Ovary (tissue), 9 donors: Measurements from ENCODE around the gene FAM3C. TPM values are rescaled to one million over a fixed set of nuclear protein-coding genes. Genes with fewer than 3 reads are reported as not detected.

Experiments
- DNase-seq, 5 donors: peaks; one replicate each; pipeline ENCODE4 v3.0.0-alpha.2; 2019 to 2020
- H3K27ac ChIP-seq, 2 donors: fragments of 200-600 bp; one replicate each; pipeline versions ENCODE4 v1.5.1 to v1.8.0; 2019 to 2022
- H3K27me3 ChIP-seq: fragments of 200-600 bp; one replicate; pipeline ENCODE4 v1.8.0; 2022
- H3K36me3 ChIP-seq: fragments of 200-600 bp; sonication (generic); one replicate; pipeline ENCODE4 v1.5.1; 2019
- H3K4me1 ChIP-seq: one replicate; pipeline ENCODE4 v1.8.1; 2013; ENCODE audit warnings: mild to moderate bottlenecking, moderate library complexity; ENCODE audit not compliant: insufficient read depth
- H3K4me3 ChIP-seq: fragments of 200-600 bp; sonication (generic); one replicate; pipeline ENCODE4 v1.5.1; 2017
- H3K9me3 ChIP-seq, 2 donors: fragments of 200-600 bp in 1 of 2; sonication (generic) in 1 of 2; one replicate each; pipeline versions ENCODE4 v1.5.1 to v1.8.1; 2013 to 2019; ENCODE audit warnings: mild to moderate bottlenecking in 1 of 2, moderate library complexity in 1 of 2
- CTCF ChIP-seq, 3 donors: fragments of 450-650 bp in 2 of 3; fragments of 200-600 bp in 1 of 3; IDR thresholded peaks; one replicate each; pipeline versions ENCODE4 v1.5.1 to v1.8.0; 2016 to 2022; ENCODE audit warnings: antibody characterized with exemption in 3 of 3, mild to moderate bottlenecking in 1 of 3
- EP300 ChIP-seq: sonication (generic); formaldehyde crosslinking; IDR thresholded peaks from one replicate; pipeline ENCODE4 v1.6.1; 2017; ENCODE audit warnings: antibody characterized with exemption
- POLR2A ChIP-seq: fragments of 450-650 bp; IDR thresholded peaks from one replicate; pipeline ENCODE4 v1.6.1; 2017; ENCODE audit warnings: antibody characterized with exemption, mild to moderate bottlenecking, moderate library complexity
- WGBS, 3 donors: extraction: QIAGEN DNeasy Blood & Tissue Kit in 1 of 3; methylation state at CpG; one replicate each; pipeline versions ENCODE4 v1.1.5 to v1.1.7; 2013 to 2017; 5-methylcytosine and 5-hydroxymethylcytosine counted together
- intact Hi-C, 4 donors: fragments of 100-400 bp; cut with DNase I; formaldehyde crosslinking; loops; one replicate each; pipeline versions ENCODE4 v1.11.0 to v1.15.1; 2022 to 2023
- polyA plus RNA-seq, 2 donors: library from polyadenylated mRNA; stranded (reverse); fragments of 200-250 nt in 1 of 2; fragments of 350-450 nt in 1 of 2; fragmentation: Illumina TruSeq in 1 of 2; extraction: RNeasy Lipid Tissue Mini Kit (QIAGEN cat#74804) in 1 of 2; gene quantifications; one replicate each; pipeline ENCODE4 v1.2.3, GENCODE V29; 2013 to 2014
- total RNA-seq, 7 donors: library from RNA; depleted of rRNA in 2 of 7; stranded (reverse); fragments of >200 nt in 2 of 7; fragmentation: NEBNext Ultra II Directional in 3 of 7; extraction: Animal tissue kit (Norgen Biotek cat#: 25700) in 3 of 7; gene quantifications; one replicate each; pipeline versions ENCODE4 v1.1.0 to v1.2.4, GENCODE V29; 2016 to 2023
- donor health status: DM: no; HTN: no; CAD: no; lungs with moderate emphysema.
- donor health status: DM: no; HTN: no; CAD: no.
- donor health status: Bipolar disorder and iron deficiency.
- donor health status: DM: yes; HTN: yes; CAD: no.
- donor health status: DM: no; HTN: no; CAD: no.
- donor health status: DM: yes; HTN: yes; CAD: no.

Gene FAM3C
- total and polyA plus RNA-seq, 9 donors = 31.8 to 88.9 (median 48.5) TPM

DNA sequence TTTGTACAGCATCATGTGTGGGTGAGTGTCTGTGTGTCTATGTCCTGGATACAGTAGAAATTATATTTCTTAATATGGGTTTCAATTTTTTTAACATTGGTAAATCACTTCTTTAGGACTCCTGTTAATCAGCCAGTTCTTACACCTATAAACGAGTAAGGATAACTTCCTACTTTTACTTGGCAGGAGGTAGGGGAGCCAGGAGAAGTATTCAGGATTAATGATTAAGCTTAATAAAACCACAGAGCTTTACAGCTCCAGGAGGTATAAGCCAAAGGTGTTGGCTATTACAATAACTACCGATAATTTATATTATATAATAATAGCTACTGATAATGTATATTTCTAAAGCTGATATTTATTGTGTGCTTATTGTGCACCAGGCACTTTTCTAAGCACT is 1.7 kb upstream of the FAM3C start:
- DNase-seq = no peak
- no peaks in the 10 kb centered on the region for H3K36me3 ChIP-seq
- no peaks in the 10 kb centered on the region for H3K9me3 ChIP-seq
- WGBS, 3 donors = 78 to 81% (median 79%) methylated on average over 2 of the region's 2 CpGs
- no peak for TF ChIP-seq EP300
- no peak for TF ChIP-seq POLR2A
- TF ChIP-seq CTCF (IDR thresholded peaks at IDR 0.05) = no peak
- intact Hi-C loops = no loop called here
- H3K4me1 ChIP-seq = peaks cover 3% of the 10 kb centered on the region
- no peak overlapping the region for H3K27ac ChIP-seq
- no peak overlapping the region for H3K4me3 ChIP-seq
- H3K27me3 ChIP-seq = no peaks in the 10 kb centered on the region

- no peaks in the 10 kb centered on the region for H3K27me3 ChIP-seq
- intact Hi-C loops = no loop called here
- H3K4me1 ChIP-seq = peaks cover 1% of the 10 kb centered on the region
- no peak for DNase-seq
- TF ChIP-seq POLR2A (no peak), CTCF (IDR thresholded peaks at IDR 0.05) (no peak), EP300 (no peak)
- no peaks in the 10 kb centered on the region for H3K9me3 ChIP-seq
- H3K27ac ChIP-seq = no peak overlapping the region
- no peak overlapping the region for H3K4me3 ChIP-seq
- WGBS, 3 donors = 77 to 92% (median 84%) methylated on average over 3 of the region's 3 CpGs
- H3K36me3 ChIP-seq = no peaks in the 10 kb centered on the region
Measured at GRCh38 chr7:121397361-121397760, 1.3 kb upstream of the FAM3C start.

- H3K27me3 ChIP-seq = no peaks in the 10 kb centered on the region
- H3K4me3 ChIP-seq = peak overlapping the region; percentile 95
- H3K36me3 ChIP-seq = no peaks in the 10 kb centered on the region
- 0 to 2% (median 0%) methylated on average over 13 to 30 of the region's 30 CpGs for WGBS, 3 donors
- TF ChIP-seq CTCF (IDR thresholded peaks at IDR 0.05) (no peak), EP300 (no peak), POLR2A (no peak)
- H3K4me1 ChIP-seq = peaks cover 1% of the 10 kb centered on the region
- peak overlapping the region; percentile 71 to 73 for H3K27ac ChIP-seq
- DNase-seq = peak in 1 of 5 donors; percentile 25
- intact Hi-C loops = no loop called here
- H3K9me3 ChIP-seq = no peaks in the 10 kb centered on the region
Measured at GRCh38 chr7:121395494-121395960, 581 bp downstream of the FAM3C start.

DNA sequence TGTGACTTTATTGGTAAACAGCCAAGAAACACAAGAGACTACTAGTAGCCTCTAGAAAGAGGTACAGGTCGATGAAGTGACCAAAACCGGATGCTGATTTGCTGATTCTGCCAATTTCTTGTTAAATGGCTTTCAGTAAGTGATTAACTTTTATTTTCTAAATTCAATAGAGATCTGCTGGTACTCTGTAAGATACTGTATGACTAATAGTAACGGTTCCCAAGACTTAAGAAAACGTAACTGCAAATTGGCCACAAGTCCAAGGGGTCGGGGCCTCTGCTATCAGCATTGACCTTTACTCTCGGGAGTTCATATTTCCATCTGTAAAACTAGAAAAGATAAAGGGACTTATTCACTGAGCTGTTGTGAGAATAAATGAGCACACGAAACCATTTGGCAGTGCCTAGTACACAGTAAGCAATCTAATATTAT is 1.4 kb downstream of the FAM3C start:
- Histone ChIP-seq H3K27ac (no peak overlapping the region), H3K4me3 (peak overlapping the region; percentile 9), H3K9me3 (no peaks in the 10 kb centered on the region), H3K4me1 (peaks cover 1% of the 10 kb centered on the region), H3K27me3 (no peaks in the 10 kb centered on the region), H3K36me3 (no peaks in the 10 kb centered on the region)
- intact Hi-C loops = no loop called here
- no peak for DNase-seq
- TF ChIP-seq CTCF (IDR thresholded peaks at IDR 0.05) (no peak), EP300 (no peak), POLR2A (no peak)
- WGBS, 3 donors = 57 to 64% (median 61%) methylated on average over 7 of the region's 7 CpGs
